ENCODE measurements around the gene ZEB1. TPM values are rescaled to one million over a fixed set of nuclear protein-coding genes. Genes with fewer than 3 reads are reported as not detected.
"Not testable (repeated sequence)": the region's sequence is repeated elsewhere in the genome, so short reads cannot be mapped to it uniquely, and the experiment has no call there.

The ZEB1 gene
- total and polyA plus RNA-seq, 10 of the 15 experiments (the other 5 are each of a cell fraction or from before 2014, with no cell fraction given), result 10.4 to 35.6 (median 24.5) TPM

DNA sequence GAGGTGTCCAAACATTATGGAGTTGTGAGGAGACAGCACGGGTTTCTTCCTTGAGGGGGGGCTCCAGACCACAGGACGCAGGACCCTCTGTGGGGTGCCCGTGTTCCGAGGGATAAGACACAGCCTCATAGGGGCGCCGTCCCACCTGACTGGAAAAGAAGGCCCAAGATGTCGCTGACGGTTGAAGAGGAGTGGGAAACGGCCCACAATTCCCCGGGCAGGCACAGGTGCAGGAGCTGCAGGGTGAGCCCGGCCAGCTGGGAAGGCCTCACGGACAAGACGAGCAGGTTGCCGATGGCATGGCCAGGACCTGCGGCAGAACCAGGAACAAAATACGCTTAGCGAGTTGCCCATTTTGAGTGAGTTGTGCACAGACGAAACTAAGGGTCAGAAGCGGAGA, 44.7 kb downstream of the ZEB1 start:
- H3K4me1 ChIP-seq (ENCODE audit: control insufficient read depth, insufficient read depth, low read length); H3K4me2 ChIP-seq (ENCODE audit: control insufficient read depth, insufficient read depth); H3K9ac ChIP-seq (ENCODE audit: control insufficient read depth, insufficient read depth, low read length); ATAC-seq; H3K4me3 ChIP-seq; H2AFZ ChIP-seq (ENCODE audit: control insufficient read depth, low read depth, low read length); H3K27me3 ChIP-seq (replicated peaks in 1 of 2; ENCODE audit: control insufficient read depth in 2 of 2, insufficient read depth in 2 of 2, low read length in 1 of 2); DNase-seq (ENCODE audit: low read depth, low spot score); BruUV-seq (replicated peaks); CTCF ChIA-PET; SMC1A ChIA-PET (ENCODE audit: uncharacterized antibody, unreplicated experiment); H3K36me3 ChIP-seq (ENCODE audit: control insufficient read depth in 2 of 2, insufficient read depth in 2 of 2, low read length in 1 of 2); H3K27ac ChIP-seq (ENCODE audit: control insufficient read depth, insufficient read depth); in situ Hi-C loops (cut with MboI); H4K20me1 ChIP-seq (ENCODE audit: control insufficient read depth, insufficient read depth); RAD21 ChIA-PET (ENCODE audit: unreplicated experiment); intact Hi-C loops (cut with micrococcal nuclease; ENCODE audit: unreplicated experiment); POLR2A ChIA-PET; H3K9me3 ChIP-seq (replicated peaks; ENCODE audit: control insufficient read depth, insufficient read depth, low read length); FAIRE-seq: not testable (repeated sequence)
- 89% methylated on average over 17 of the region's 19 CpGs for WGBS (ENCODE audit: insufficient coverage, insufficient replicate concordance, low lambda C conversion rate, missing lambda C conversion rate)
- peaks cover 35% of the 10 kb centered on the region for H3K79me2 ChIP-seq (ENCODE audit: control insufficient read depth, insufficient read depth, low read length)

DNA sequence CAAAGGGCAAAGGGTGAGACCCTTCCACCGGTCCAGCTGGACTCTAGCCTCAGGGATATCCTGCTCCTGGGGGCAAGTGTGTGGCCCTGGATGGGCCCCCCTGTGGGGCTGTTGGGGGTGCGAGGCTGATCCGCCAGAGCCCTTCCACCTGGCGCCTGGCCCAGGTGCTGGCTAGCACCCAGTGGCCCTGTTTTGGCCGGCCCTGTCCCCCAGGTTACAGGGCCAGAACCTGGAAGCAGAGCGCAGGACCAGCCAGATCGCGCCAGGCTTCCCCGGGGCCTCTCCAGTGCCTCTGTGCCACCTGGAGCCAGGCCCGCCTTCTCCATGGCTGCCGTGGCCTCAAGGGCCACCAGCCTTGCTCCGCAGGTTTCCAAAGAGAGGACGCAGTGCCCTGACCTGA, 45.2 kb downstream of the ZEB1 start:
- in situ Hi-C loops (cut with MboI); H2AFZ ChIP-seq (ENCODE audit: control insufficient read depth, low read depth, low read length); BruUV-seq (replicated peaks); H3K9ac ChIP-seq (ENCODE audit: control insufficient read depth, insufficient read depth, low read length); intact Hi-C loops (cut with micrococcal nuclease; ENCODE audit: unreplicated experiment); RAD21 ChIA-PET (ENCODE audit: unreplicated experiment); H3K4me3 ChIP-seq; H3K9me3 ChIP-seq (replicated peaks; ENCODE audit: control insufficient read depth, insufficient read depth, low read length); ATAC-seq; SMC1A ChIA-PET (ENCODE audit: uncharacterized antibody, unreplicated experiment); FAIRE-seq; H3K4me1 ChIP-seq (ENCODE audit: control insufficient read depth, insufficient read depth, low read length); H4K20me1 ChIP-seq (ENCODE audit: control insufficient read depth, insufficient read depth); POLR2A ChIA-PET; H3K27ac ChIP-seq (ENCODE audit: control insufficient read depth, insufficient read depth); CTCF ChIA-PET; H3K36me3 ChIP-seq (ENCODE audit: control insufficient read depth in 2 of 2, insufficient read depth in 2 of 2, low read length in 1 of 2); DNase-seq (ENCODE audit: low read depth, low spot score); H3K27me3 ChIP-seq (replicated peaks in 1 of 2; ENCODE audit: control insufficient read depth in 2 of 2, insufficient read depth in 2 of 2, low read length in 1 of 2); H3K4me2 ChIP-seq (ENCODE audit: control insufficient read depth, insufficient read depth): not testable (repeated sequence)
- peaks cover 35% of the 10 kb centered on the region for H3K79me2 ChIP-seq (ENCODE audit: control insufficient read depth, insufficient read depth, low read length)
- WGBS (ENCODE audit: insufficient coverage, insufficient replicate concordance, low lambda C conversion rate, missing lambda C conversion rate), result 100% methylated on average over 11 of the region's 13 CpGs
